ENCODE results near the gene ACAA1.
"Not testable (repeated sequence)": the region's sequence is repeated elsewhere in the genome, so short reads cannot be mapped to it uniquely, and the experiment has no call there.

The ACAA1 gene, protein sequence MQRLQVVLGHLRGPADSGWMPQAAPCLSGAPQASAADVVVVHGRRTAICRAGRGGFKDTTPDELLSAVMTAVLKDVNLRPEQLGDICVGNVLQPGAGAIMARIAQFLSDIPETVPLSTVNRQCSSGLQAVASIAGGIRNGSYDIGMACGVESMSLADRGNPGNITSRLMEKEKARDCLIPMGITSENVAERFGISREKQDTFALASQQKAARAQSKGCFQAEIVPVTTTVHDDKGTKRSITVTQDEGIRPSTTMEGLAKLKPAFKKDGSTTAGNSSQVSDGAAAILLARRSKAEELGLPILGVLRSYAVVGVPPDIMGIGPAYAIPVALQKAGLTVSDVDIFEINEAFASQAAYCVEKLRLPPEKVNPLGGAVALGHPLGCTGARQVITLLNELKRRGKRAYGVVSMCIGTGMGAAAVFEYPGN

DNA sequence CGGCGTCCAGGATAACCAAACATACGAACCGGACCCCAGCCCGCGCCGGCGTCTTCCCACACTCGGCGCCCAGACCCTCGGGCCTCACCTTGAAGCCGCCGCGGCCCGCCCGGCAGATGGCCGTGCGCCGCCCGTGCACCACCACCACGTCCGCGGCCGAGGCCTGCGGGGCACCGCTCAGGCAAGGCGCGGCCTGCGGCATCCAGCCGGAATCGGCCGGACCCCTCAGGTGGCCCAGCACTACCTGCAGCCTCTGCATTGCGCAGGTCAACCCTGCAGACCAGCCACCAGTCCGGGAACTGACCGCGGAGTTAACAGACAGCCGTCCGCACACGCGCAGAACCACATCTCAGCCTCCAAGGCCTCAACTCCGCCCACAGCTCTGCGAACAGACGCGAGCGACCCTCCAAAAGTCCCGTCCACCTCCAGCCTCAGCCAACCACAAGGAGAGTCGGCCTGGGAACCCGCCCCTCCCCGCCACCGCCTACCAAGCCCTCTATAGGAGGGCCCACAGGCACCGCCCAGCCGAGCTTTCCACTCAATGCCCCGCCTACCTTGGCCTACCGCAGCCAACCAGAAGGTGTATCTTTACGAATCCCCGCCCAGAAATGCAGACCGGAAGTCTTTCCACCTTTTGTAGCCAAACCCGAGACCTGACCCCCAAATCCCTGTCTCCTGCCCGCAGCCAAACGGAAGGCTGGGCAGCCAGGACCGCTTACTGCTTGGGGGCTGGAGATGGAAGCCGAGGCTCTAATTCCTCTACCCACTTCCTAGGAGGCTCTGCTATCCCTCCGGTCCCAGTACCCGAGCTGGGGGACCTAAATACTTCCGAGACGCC lies at the start of gene ACAA1:
Gene ACAA1 (minus strand): TSS at position 351 of the 838 bp plus-strand sequence. CDS start 92 bp downstream, at position 259.
- Histone ChIP-seq H3K27ac (peak within 1 kb of the TSS; percentile 55 to 98 (median 95)), H3K4me3 (peak within 1 kb of the TSS; percentile 84 to 99 (median 93))

DNA sequence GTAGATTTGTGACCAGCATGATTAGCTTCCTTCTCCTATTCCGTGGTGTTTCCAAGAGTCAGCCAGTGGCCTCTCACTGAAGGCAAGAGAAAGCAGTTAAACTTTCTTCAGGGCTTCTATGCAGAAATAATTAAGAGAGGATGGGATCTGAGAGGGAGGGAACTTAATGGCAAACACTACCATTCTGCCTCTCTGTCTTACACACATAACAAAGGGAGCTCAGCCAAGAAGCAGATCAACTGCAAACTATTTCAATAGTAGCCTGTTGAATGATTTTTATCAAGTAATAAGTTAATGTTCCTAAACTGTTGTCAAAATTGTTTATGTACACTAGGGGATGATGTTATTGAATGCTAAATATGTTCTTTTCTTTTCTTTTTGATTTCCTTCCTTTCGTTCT lies 40.3 kb upstream of the ACAA1 start:
- no peak overlapping the region for H3K4me3 ChIP-seq
- H3K27ac ChIP-seq, result no peak overlapping the region

DNA sequence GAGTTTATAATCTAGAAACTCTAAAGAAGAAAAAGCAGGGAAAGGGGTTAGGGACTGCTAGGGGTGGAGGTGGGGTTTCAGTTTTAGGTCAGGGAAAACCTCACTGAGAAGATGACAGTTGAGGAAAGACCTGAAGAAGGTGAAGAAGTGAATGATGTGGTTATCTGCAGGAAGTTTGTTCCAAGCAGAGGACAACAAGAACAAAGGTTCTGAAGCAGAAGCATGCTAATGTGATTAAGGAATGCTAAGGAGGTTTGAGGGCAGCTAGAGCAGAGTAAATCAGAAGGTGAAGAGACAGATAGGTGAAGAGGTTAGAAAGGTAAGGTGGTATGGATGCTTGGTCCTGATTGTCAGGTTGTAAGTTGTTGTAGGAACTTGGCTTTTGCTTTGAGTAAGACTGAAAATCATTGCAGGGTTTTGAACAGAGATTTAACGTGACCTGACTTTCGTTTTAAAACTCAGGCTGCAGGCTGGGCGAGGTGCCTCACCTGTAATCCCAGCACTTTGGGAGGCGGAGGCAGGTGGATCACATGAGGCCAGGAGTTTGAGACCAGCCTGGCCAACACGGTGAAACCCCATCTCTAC lies 37.0 kb upstream of the ACAA1 start:
- peak overlapping the region in 3 of 21 experiments; percentile 2 to 12 (median 3) for H3K27ac ChIP-seq
- H3K4me3 ChIP-seq, result no peak overlapping the region

DNA sequence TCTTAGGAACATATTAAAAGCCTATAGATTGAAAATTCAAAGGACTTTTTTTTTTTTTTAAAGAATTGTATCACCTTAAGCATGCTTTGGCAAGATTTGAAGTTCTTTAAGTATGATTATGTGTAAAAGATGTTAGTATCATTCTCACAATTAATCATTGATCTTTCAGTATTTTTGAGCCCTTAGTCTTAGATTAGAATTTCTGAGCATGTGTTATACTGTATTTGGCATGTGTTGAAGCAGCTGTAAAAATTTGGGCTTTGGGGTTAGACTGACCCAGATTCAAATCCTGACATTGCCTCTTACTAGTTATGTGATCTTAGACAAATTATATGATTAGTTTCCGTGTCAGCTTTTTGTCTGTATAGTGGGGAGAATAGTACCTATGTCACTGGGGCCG lies 34.7 kb upstream of the ACAA1 start:
- no peak overlapping the region for H3K27ac ChIP-seq
- H3K4me3 ChIP-seq, result no peak overlapping the region

DNA sequence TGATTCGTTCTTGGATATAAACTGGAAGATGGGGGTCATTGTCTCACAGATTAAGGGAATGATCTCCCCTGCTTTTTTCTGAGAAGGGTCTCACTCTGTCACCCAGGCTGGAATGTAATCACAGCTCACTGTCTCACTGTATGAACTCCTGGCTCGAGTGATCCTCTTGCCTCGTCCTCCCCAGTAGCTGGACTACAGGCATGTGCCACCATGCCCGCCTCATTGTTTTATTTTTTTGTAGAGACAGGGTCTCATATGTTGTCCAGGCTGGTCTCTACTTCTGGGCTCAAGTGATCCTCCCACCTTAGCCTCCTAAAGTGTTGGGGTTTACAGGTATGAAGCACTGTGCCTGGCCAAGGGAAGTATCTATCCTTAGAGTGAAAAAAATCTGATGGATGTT lies 33.8 kb upstream of the ACAA1 start:
- no peak overlapping the region for H3K27ac ChIP-seq
- no peak overlapping the region for H3K4me3 ChIP-seq

DNA sequence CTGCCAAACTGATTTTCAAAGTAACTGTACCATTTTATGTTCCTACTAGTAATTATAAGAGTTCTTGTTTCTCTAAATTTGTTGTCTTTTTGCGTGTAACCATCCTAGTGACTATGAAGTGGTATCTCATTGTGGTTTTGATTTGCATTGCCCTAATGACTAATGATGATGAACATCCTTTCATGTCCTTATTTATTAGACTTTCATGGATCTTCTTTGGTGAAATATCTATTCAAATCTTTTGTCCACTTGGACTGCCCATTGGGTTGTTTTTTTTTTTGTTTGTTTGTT lies 32.0 kb upstream of the ACAA1 start:
- Histone ChIP-seq H3K27ac (peak overlapping the region in 3 of 21 experiments; percentile 6 to 60 (median 13)), H3K4me3 (no peak overlapping the region)

DNA sequence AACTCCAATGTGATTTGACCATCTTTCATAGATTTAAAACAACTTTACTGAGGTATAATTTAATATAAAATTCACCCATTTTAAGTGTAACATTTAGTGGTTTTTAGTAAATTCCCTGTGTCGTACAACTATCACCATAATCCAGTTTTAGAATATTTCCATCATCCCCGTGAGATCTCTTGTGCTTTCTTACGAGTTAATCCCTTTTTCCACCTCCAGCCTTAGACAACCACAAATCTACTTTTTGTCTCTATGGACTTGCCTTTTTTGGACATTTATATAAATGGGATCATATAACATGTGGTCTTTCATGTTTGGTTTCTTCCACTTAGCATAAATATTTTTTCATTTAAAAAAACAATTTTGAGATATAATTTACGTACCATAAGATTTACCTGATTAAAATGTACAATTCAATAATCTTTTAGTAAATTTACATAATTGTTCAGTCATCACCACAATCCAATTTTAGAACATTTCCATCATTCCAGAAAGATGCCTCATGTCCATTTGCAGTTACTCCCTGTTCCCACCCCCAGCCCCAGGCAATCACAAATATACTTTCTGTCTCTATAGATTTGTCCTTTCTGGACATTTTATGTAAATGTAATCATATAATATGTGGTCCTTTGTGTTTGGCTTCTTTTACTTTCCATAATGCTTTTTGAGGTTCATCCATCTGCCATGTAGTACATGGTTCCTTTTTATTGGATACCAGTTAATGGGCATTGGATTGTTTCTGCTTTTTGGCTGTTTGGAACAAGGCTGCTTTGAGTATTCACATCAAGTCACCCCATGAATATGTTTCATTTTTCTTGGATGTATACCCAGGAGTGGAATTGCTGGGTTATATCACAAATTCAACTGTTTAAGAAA lies 31.5 kb upstream of the ACAA1 start:
- no peak overlapping the region for H3K4me3 ChIP-seq
- H3K27ac ChIP-seq, result peak overlapping the region in 4 of 21 experiments; percentile 6 to 60 (median 32)

DNA sequence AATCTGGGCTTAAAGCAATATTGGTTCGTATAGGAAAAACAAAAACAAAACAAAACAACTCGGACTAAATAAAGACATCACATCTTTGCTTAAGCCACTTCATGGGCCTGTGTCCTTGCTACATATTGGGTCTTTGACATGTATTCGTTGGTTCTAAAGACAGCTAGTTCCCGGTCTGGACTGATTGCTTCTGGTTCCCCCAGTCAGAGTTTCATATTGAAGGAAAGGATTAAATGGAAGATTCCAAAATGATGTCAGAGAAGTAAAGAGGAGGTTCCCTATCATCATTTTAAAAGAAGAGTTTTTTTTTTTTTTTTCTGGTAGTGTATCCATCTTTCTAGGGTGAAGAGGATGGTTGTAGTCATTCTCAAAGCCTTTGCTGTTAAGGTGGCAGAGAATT lies 30.7 kb upstream of the ACAA1 start:
- no peak overlapping the region for H3K4me3 ChIP-seq
- peak overlapping the region in 4 of 21 experiments; percentile 23 to 60 (median 32) for H3K27ac ChIP-seq

DNA sequence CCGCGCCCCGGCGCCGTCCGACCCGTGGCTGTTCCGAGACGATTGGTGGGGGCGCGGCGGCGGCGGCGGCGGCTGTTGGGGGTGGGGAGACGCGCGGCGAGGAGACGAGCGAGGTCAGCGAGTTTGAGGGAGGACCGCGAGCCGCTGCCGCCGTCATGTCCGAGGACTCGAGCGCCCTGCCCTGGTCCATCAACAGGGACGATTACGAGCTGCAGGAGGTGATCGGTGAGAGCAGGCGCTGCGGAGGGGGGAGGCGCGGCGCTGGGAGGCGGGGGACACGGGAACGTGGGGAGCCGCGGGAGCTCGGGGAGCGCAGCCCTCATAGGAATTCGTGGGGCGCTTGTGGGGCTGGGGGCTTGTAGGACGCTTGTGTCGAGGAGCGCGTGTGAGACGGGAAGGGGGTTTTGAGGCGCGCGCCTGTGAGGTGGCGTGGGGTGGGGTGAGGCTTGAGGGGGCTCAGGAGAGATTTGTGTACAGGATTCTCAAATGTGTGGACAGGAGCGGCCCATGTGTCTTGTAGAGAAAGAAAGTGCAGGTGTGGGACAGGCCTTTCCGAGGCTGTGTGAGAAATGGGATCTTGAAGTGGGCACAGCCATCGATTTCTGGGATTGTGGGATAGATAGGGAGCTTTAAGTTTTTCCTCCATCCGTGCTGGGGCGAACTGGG lies 28.9 kb upstream of the ACAA1 start:
- peak overlapping the region; percentile 54 to 94 (median 81) for H3K4me3 ChIP-seq
- H3K27ac ChIP-seq, result peak overlapping the region; percentile 78 to 100 (median 97)

DNA sequence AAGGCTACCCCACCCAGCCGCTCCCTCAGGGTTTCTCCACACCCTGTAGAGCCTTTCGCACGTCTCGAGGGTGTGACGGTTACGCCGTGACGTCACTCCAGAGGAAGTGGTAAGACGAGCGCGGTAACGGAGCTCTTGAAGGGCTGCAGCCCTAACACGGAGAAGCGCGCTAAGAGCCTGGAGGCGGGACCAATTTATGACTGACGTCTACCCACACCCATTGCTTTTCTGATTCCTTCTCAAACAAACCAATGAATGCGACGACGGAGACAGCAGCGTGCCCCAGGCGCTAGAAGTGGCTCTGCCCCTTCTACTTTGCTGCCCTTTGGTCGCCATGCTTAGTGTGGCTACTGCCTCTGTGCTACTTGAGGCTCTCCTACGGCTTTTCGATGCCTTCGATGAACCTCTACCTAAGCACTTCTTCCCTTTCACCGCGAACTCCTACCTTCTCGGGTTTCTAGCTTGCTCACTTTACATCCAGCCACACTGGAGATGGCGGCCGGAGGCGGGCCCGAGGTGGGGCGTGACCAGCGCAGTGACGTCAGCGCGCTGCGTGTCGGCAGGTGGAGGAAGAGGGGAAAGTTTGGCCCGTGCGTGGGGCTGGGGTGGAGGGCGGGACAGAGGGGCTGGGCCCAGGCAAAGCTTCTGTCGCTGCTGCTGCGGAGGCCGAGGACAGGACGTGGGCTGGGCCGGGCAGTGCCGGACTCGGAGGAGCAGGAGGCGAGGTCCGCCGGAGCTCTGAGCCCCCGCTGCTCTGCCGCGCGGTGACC lies 28.2 kb upstream of the ACAA1 start, which contains the start of gene OXSR1:
Gene OXSR1 (plus strand): TSS at position 586 of the 770 bp plus-strand sequence. CDS start 340 bp downstream, outside the sequence.
- Histone ChIP-seq H3K4me3 (peak within 1 kb of the TSS; percentile 54 to 94 (median 81)), H3K27ac (peak within 1 kb of the TSS; percentile 78 to 100 (median 97))

DNA sequence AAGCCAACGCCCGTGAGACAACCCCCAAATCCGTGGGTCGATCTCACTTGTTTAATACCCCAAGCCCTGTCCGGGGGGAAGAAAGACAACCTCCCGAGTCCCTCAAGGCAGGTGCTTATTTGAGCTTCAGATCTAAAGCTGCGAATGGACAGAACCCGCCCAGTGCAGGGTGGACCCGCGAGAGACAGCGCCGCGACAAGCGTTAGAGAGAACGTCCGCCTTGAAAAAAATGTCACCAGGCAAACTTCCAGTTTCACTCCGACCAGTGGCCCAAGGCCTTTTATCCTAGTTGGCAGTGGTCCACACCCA lies 27.7 kb upstream of the ACAA1 start:
- Histone ChIP-seq H3K4me3 (peak overlapping the region; percentile 54 to 94 (median 81)), H3K27ac (peak overlapping the region; percentile 35 to 100 (median 97))

DNA sequence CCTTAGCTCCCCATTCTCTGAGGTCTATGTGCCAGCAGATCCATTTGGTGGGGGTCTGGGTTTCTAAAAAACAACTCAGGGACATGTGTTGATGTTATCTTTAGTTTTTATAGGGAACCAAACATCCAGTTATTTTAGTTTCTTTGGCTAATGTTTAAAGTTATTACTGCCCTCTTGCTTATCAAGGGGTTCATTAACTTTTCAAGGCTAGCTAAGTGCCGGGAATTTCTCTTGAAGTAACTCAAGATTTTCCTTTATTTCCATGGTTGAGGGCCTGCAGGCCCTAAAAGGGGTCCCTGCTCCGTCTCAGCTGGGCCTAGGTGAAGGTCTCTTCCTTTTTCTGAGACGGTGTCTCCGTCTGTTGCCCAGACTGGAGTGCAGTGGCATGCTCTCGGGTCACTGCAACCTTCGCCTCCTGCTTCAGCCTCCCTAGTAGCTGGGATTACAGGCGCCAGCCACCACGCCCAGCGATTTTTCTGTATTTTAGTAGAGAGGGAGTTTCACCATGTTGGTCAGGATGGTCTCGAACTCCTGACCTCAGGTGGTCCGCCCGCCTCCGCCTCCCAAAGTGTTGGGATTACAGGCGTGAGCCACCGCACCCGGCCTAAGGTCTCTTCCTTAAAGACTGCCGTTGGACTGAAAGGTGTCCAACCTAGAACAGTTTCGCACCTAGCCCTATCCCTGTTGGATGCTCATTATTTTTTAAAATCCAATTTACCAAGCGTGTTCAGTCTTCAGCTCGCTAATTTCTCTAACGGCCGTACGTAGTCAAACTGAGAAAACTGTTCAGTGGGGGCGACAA lies 27.1 kb upstream of the ACAA1 start:
- Histone ChIP-seq H3K4me3 (peak overlapping the region; percentile 54 to 94 (median 81)), H3K27ac (peak overlapping the region; percentile 35 to 100 (median 97))

DNA sequence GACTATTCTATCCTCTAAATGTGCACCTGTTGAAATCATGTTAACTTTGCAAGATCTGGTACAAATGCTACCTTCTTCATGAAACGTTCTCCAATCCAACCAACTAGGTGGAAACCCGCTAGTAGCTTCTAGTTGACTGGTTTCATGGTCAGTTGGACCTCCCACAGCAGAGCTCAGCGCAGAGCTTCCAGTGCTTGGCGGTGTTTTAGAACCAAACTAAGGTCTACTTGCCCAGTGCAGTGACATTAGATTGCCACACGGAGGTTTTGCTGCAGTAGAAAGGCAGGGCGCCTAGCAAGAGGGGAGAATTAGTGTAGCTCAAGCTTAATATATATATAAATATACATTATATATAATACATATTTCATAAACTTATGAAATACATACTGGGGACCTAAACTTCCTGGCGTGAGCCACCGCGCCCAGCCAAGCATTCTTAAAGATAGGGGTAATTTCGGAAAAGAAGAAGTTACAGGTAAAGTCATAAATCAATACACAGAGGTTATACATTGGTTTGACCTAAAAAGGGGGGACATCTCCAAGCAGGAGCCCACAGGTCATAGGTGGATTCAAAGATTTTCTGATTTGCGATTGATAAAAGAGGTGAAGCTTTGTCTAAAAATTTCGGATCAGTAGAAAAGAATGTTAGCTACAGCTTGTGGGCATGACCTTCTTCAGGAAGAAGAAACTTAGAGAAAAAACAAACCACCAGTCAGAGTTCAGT lies 26.4 kb upstream of the ACAA1 start:
- peak overlapping the region in 7 of 21 experiments; percentile 95 to 100 (median 97) for H3K27ac ChIP-seq
- H3K4me3 ChIP-seq, result no peak overlapping the region

DNA sequence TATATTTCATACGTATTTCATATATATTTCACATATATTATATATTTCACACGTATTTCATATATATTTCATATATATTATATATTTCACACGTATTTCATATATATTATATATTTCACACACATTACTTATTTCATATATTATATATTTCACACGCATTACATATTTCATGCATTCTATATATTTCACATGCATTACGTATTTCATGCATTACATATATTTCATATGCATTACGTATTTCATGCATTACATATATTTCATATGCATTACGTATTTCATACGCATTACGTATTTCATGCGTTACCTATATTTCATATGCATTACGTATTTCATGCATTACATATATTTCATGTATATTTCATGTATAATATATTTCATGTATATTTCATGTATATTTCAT lies 23.8 kb upstream of the ACAA1 start:
- not testable (repeated sequence) for H3K27ac ChIP-seq, H3K4me3 ChIP-seq

DNA sequence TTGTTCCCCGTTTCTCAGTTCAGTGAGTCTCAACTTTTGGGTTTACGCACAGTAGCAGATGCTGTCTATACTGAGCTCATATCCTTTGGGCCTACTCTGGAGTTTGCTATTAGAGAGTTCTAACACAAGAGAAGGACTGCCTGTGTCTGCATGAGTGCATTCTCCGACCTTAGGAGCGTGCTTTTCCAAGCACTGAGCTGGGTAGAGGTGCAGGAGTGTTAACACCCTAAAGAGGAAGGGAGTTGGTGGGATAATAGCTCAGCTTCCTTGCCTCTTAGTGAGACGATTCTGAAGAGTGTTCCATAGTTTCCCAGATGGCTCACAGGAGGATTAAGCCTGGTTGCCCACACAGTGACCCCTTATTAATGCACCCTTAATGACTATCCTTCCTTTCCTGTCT lies 21.5 kb upstream of the ACAA1 start:
- Histone ChIP-seq H3K4me3 (no peak overlapping the region), H3K27ac (no peak overlapping the region)

DNA sequence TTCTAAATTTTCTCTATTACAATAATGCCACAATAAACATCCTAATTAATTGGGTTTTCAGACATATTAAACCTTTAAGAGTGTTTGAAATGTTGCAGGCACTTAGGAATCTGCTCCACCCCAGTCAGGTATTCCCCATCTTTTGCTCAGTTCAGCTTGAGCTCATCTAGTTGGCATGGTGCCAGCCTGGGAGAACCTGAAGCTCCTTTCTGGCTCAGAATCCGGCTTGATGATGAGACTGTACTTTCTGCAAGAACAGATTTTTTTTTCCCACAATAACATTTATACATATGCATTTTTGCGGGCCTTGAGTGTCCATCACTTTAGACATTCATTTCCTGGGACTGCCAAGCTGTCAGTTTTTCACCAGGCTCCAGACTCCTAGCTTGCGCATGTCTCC lies 20.7 kb upstream of the ACAA1 start:
- Histone ChIP-seq H3K27ac (peak overlapping the region in 1 of 21 experiments; percentile 11), H3K4me3 (no peak overlapping the region)

DNA sequence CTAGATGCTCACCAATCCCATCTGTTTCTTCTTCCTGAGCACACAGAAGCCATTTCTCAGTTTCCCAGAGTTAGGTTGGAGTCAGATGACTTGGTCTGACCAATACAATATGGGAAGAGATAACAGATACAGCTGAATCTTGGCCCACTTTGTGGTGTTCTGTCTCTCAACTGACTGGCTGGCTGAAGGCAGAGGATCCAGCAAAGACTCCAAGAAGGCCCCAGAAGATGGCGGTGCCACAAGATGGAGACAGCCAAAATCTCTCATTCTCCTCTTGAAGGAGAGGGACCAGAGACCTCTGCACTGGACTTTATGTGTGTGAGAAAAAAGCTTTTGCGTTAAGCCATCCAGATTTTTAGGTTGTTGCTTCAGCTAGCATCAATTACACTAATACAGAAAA lies 20.2 kb upstream of the ACAA1 start:
- no peak overlapping the region for H3K4me3 ChIP-seq
- peak overlapping the region in 2 of 21 experiments; percentile 10 to 11 for H3K27ac ChIP-seq
